H1 (cell line): ENCODE data around the gene RALGAPB.

Source experiments
- BRCA1 ChIP-seq: IDR thresholded peaks from 2 replicates; pipeline ENCODE4 v1.6.1; 2012; ENCODE audit warnings: low read depth, low read length, improper control_type of control experiment
- CTCF ChIP-seq, 3 experiments: IDR thresholded peaks; 1 replicate in 2 of 3; 2 replicates in 1 of 3; pipeline versions ENCODE4 v1.5.1 to v1.6.1; 2011; ENCODE audit warnings: low read length in 3 of 3, mild to moderate bottlenecking in 3 of 3, inconsistent platforms in 2 of 3, low read depth in 1 of 3, moderate library complexity in 1 of 3; ENCODE audit not compliant: insufficient read depth in 1 of 3; ENCODE audit errors: control extremely low read depth in 1 of 3
- YY1 ChIP-seq: IDR thresholded peaks from 2 replicates; pipeline ENCODE4 v1.6.1; 2011; ENCODE audit warnings: low read depth, mild to moderate bottlenecking, low read length
- TF ChIP-seq, protein P1 (sequence below): IDR thresholded peaks from 2 replicates; pipeline ENCODE4 v1.6.1; 2012; ENCODE audit warnings: inconsistent platforms

DNA sequence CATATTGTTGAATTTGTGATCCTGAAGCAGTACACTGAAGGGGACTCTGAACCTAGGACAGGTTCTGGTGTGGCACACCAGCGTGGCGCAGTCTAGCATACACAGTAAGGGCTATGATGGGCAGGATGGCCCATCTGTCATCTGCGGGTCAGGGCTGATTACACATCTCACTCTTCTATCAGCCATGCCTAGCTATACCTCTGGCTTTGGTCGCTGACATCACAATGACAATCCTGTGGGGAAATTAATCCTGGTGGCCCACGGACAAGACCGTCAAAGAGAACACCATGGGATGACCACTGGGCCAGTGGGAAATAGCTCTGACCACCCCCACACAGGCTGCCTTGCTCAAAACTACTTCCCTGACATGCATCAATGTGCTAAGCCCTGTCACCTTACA is 40.4 kb upstream of the RALGAPB start:
- TF ChIP-seq, protein P1, sequence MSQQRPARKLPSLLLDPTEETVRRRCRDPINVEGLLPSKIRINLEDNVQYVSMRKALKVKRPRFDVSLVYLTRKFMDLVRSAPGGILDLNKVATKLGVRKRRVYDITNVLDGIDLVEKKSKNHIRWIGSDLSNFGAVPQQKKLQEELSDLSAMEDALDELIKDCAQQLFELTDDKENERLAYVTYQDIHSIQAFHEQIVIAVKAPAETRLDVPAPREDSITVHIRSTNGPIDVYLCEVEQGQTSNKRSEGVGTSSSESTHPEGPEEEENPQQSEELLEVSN: no peak
- TF ChIP-seq BRCA1 (no peak), CTCF (IDR thresholded peaks at IDR 0.05; ENCODE audit: control extremely low read depth in 1 of 3, insufficient read depth in 1 of 3, low read depth in 1 of 3, low read length in 3 of 3) (no peak), YY1 (no peak)
